ENCODE results near the gene SH3GLB2. TPM values are rescaled to one million over a fixed set of nuclear protein-coding genes. Genes with fewer than 3 reads are reported as not detected.

Gene SH3GLB2
- total and polyA plus RNA-seq, 2 of the 8 experiments (the other 6 are each of a cell fraction or from before 2014, with no cell fraction given) = 52.7 to 79.9 TPM

- TF ChIP-seq SP2 (IDR thresholded peaks at IDR 0.05; ENCODE audit: low read length) = no peak; the same call in 1 of the 2 replicates
- TF ChIP-seq KDM1A (IDR thresholded peaks at IDR 0.05; ENCODE audit: borderline replicate concordance, low read length) = no peak
- TF ChIP-seq MAFK (IDR thresholded peaks at IDR 0.05; ENCODE audit: low read depth, low read length) = no peak
- TF ChIP-seq HDAC6 (IDR thresholded peaks at IDR 0.05; ENCODE audit: low read depth, low read length) = no peak
- no peak for TF ChIP-seq SUZ12 (IDR thresholded peaks at IDR 0.05; ENCODE audit: low read length)
- peak; percentile 93 for TF ChIP-seq PHF8 (conservative IDR thresholded peaks at IDR 0.05; ENCODE audit: low read depth, low read length)
- no peak for TF ChIP-seq EZH2 (IDR thresholded peaks at IDR 0.05; ENCODE audit: low read depth, low read length, severe bottlenecking)
- TF ChIP-seq ASH2L (IDR thresholded peaks at IDR 0.05; ENCODE audit: low read length) = no peak
- no peak for TF ChIP-seq BRCA1 (IDR thresholded peaks at IDR 0.05; ENCODE audit: low read depth, low read length)
- TF ChIP-seq MAX (IDR thresholded peaks at IDR 0.05) = no peak
- peak; percentile 74 for TF ChIP-seq TAF7 (optimal IDR thresholded peaks at IDR 0.05; ENCODE audit: borderline replicate concordance, low read depth, low read length)
- no peak; the same call in 1 of the 2 replicates for TF ChIP-seq KDM5A (IDR thresholded peaks at IDR 0.05; ENCODE audit: low read length)
- TF ChIP-seq POU5F1 (IDR thresholded peaks at IDR 0.05; ENCODE audit: low read depth, low read length) = no peak
- TF ChIP-seq EGR1 (IDR thresholded peaks at IDR 0.05; ENCODE audit: borderline replicate concordance, low read depth, low read length) = peak; percentile 33; the same call in 1 of the 2 replicates
- TF ChIP-seq CTCF (IDR thresholded peaks at IDR 0.05; ENCODE audit: control extremely low read depth in 1 of 3, insufficient read depth in 1 of 3, low read depth in 1 of 3, low read length in 3 of 3) = peak in 1 of 3 experiments; percentile 8; a peak in 1 of 4 replicates
- TF ChIP-seq ZNF274 (IDR thresholded peaks at IDR 0.05; ENCODE audit: borderline replicate concordance, extremely low read depth, low read length) = no peak
- TF ChIP-seq POLR2AphosphoS5 (IDR thresholded peaks at IDR 0.05; ENCODE audit: low read depth, low read length) = peak; percentile 32; the same call in 1 of the 2 replicates
- no peak for TF ChIP-seq TCF12 (IDR thresholded peaks at IDR 0.05; ENCODE audit: low read depth, low read length)
- peak; percentile 83 for TF ChIP-seq TAF1 (IDR thresholded peaks at IDR 0.05; ENCODE audit: low read depth, low read length)
- TF ChIP-seq GTF2F1 (IDR thresholded peaks at IDR 0.05; ENCODE audit: borderline replicate concordance, low read depth, low read length) = no peak
- TF ChIP-seq ATF2 (IDR thresholded peaks at IDR 0.05; ENCODE audit: low read length) = no peak
Measured at GRCh38 chr9:129036241-129036922, 8.3 kb upstream of the SH3GLB2 start, which contains the start of gene MIGA2 (continued).
